A549 (cell line): ENCODE measurements around the gene ALAS1. TPM values are rescaled to one million over a fixed set of nuclear protein-coding genes. Genes with fewer than 3 reads are reported as not detected.

Source experiments
- ATAC-seq, 2 experiments: fragments of 200-7000 bp in 1 of 2; fragments of >200 bp in 1 of 2; cut with Nextera tagmentation in 1 of 2; cut with Tn5 transposase in 1 of 2; 3 replicates each; pipeline versions ENCODE4 v1.8.0 to v1.9.1; 2018 to 2020; ENCODE audit warnings: mild to moderate bottlenecking in 1 of 2, moderate library complexity in 1 of 2
- CTCF ChIA-PET: fragments of 300-600 bp; sonication (Branson Sonifier 250); formaldehyde crosslinking; extraction: SDS; loops from one replicate; lab custom pipeline; 2021; ENCODE audit warnings: antibody characterized with exemption, inconsistent platforms; lab: Yijun Ruan, JAX
- POLR2A ChIA-PET: fragments of 350-600 bp; formaldehyde crosslinking; extraction: SDS; loops from one replicate; lab custom pipeline; 2021; ENCODE audit warnings: antibody characterized with exemption, inconsistent platforms; lab: Yijun Ruan, JAX
- DNase-seq, 2 experiments: peaks; one replicate each; pipeline versions ENCODE4 v3.0.0 to v3.0.0-alpha.2; 2011 to 2016; ENCODE audit warnings: low read depth in 1 of 2, low spot score in 1 of 2
- FAIRE-seq: peaks from 2 replicates; lab custom pipeline; 2011; peaks lifted over from hg19 to GRCh38; lab: Jason Lieb, UNC
- H3K27ac ChIP-seq, 2 experiments: fragments of >200 bp; sonication (Bioruptor Twin); formaldehyde crosslinking; 3 replicates each; pipeline ENCODE4 v1.5.1; 2016 to 2017
- H3K4me1 ChIP-seq: fragments of >200 bp; sonication (Bioruptor Twin); formaldehyde crosslinking; 3 replicates; pipeline ENCODE4 v1.6.1; 2016
- H3K4me2 ChIP-seq: fragments of >200 bp; sonication (Bioruptor Twin); formaldehyde crosslinking; 3 replicates; pipeline ENCODE4 v1.6.1; 2016
- H3K4me3 ChIP-seq: fragments of >200 bp; sonication (Bioruptor Twin); formaldehyde crosslinking; 3 replicates; pipeline ENCODE4 v1.5.1; 2016
- H3K9me3 ChIP-seq: fragments of >200 bp; sonication (Bioruptor Twin); formaldehyde crosslinking; 3 replicates; pipeline ENCODE4 v1.6.1; 2016
- BHLHE40 ChIP-seq: IDR thresholded peaks from 2 replicates; pipeline ENCODE4 v1.6.1; 2012; ENCODE audit warnings: low read depth, low read length, inconsistent platforms
- CBX2 ChIP-seq: fragments of 200-600 bp; sonication (generic); IDR thresholded peaks from 2 replicates; pipeline ENCODE4 v1.6.1; 2016; ENCODE audit warnings: low read depth, mild to moderate bottlenecking, borderline replicate concordance
- CEBPB ChIP-seq, 2 experiments: fragments of >200 bp in 1 of 2; sonication (Bioruptor Twin) in 1 of 2; formaldehyde crosslinking in 1 of 2; IDR thresholded peaks; 2 replicates each; pipeline ENCODE4 v1.6.1; 2012 to 2016
- CHD2 ChIP-seq: fragments of 150-350 bp; IDR thresholded peaks from 2 replicates; pipeline ENCODE4 v1.6.1; 2014; ENCODE audit warnings: low read length; ENCODE audit not compliant: partially characterized antibody
- CHD4 ChIP-seq: fragments of 200-600 bp; sonication (generic); IDR thresholded peaks from 2 replicates; pipeline ENCODE4 v1.6.1; 2016; ENCODE audit warnings: antibody characterized with exemption, mild to moderate bottlenecking, borderline replicate concordance
- E2F6 ChIP-seq: IDR thresholded peaks from 2 replicates; pipeline ENCODE4 v1.6.1; 2012; ENCODE audit warnings: low read depth, borderline replicate concordance
- EHF ChIP-seq: fragments of 250-450 bp; sonication (Bioruptor Pico); IDR thresholded peaks from 2 replicates; pipeline ENCODE4 v1.5.0; 2020; ENCODE audit warnings: mild to moderate bottlenecking
- EHMT2 ChIP-seq: fragments of 200-600 bp; sonication (generic); IDR thresholded peaks from 2 replicates; pipeline ENCODE4 v1.6.1; 2016; ENCODE audit warnings: antibody characterized with exemption, low read depth, mild to moderate bottlenecking, moderate library complexity
- FOSL2 ChIP-seq, 2 experiments: fragments of 450-650 bp in 1 of 2; fragments of >200 bp in 1 of 2; sonication (Bioruptor Twin) in 1 of 2; formaldehyde crosslinking; IDR thresholded peaks; 2 replicates each; pipeline versions ENCODE4 v1.5.0 to v1.6.1; 2016 to 2020; ENCODE audit warnings: mild to moderate bottlenecking in 1 of 2, moderate library complexity in 1 of 2
- HEYL ChIP-seq: fragments of 250-450 bp; sonication (Bioruptor Pico); IDR thresholded peaks from 2 replicates; pipeline ENCODE4 v1.8.0; 2021; ENCODE audit warnings: mild to moderate bottlenecking, moderate library complexity
- HOXB13 ChIP-seq: fragments of 250-450 bp; sonication (Bioruptor Pico); IDR thresholded peaks from 2 replicates; pipeline ENCODE4 v1.5.0; 2020; ENCODE audit warnings: low read depth, mild to moderate bottlenecking, moderate library complexity
- HOXB5 ChIP-seq: fragments of 250-450 bp; sonication (Bioruptor Pico); IDR thresholded peaks from 2 replicates; pipeline ENCODE4 v1.5.0; 2020; ENCODE audit warnings: mild to moderate bottlenecking, moderate library complexity
- JUNB ChIP-seq: fragments of >200 bp; sonication (Bioruptor Twin); formaldehyde crosslinking; IDR thresholded peaks from 2 replicates; pipeline ENCODE4 v1.6.1; 2016
- KDM5A ChIP-seq: fragments of 200-600 bp; sonication (generic); IDR thresholded peaks from 2 replicates; pipeline ENCODE4 v1.6.1; 2016; ENCODE audit warnings: antibody characterized with exemption, mild to moderate bottlenecking
- MAZ ChIP-seq: fragments of 150-350 bp; IDR thresholded peaks from 2 replicates; pipeline ENCODE4 v1.6.1; 2014; ENCODE audit warnings: antibody characterized with exemption, low read depth, low read length, borderline replicate concordance
- MYC ChIP-seq: IDR thresholded peaks from 2 replicates; pipeline ENCODE4 v1.6.1; 2012; ENCODE audit warnings: mild to moderate bottlenecking, inconsistent platforms, low read length, improper control_type of control experiment, borderline replicate concordance
- NFE2L2 ChIP-seq: fragments of 150-350 bp; conservative IDR thresholded peaks from 2 replicates; pipeline ENCODE4 v1.6.1; 2014; ENCODE audit warnings: low read length
- NPAS2 ChIP-seq: fragments of 250-450 bp; sonication (Bioruptor Pico); IDR thresholded peaks from 2 replicates; pipeline ENCODE4 v1.8.0; 2022; ENCODE audit warnings: mild to moderate bottlenecking, moderate library complexity, borderline replicate concordance
- POLR2AphosphoS2 ChIP-seq: conservative IDR thresholded peaks from 2 replicates; pipeline ENCODE4 v1.6.1; 2012; ENCODE audit warnings: low read length, improper control_type of control experiment, inconsistent platforms
- RAD21 ChIP-seq, 2 experiments: fragments of >200 bp in 1 of 2; sonication (Bioruptor Twin) in 1 of 2; formaldehyde crosslinking in 1 of 2; IDR thresholded peaks in 1 of 2; conservative IDR thresholded peaks in 1 of 2; 2 replicates in 1 of 2; 3 replicates in 1 of 2; pipeline ENCODE4 v1.6.1; 2012 to 2018; ENCODE audit warnings: inconsistent platforms in 1 of 2
- SMC3 ChIP-seq: fragments of >200 bp; sonication (Bioruptor Twin); formaldehyde crosslinking; IDR thresholded peaks from 3 replicates; pipeline ENCODE4 v1.6.1; 2018; ENCODE audit warnings: inconsistent platforms
- TFCP2L1 ChIP-seq: fragments of 250-450 bp; sonication (Bioruptor Pico); IDR thresholded peaks from 2 replicates; pipeline ENCODE4 v1.5.0; 2021; ENCODE audit warnings: mild to moderate bottlenecking
- TP53 ChIP-seq: fragments of 250-450 bp; sonication (Bioruptor Pico); IDR thresholded peaks from 2 replicates; pipeline ENCODE4 v1.5.0; 2021; ENCODE audit warnings: mild to moderate bottlenecking, moderate library complexity
- WGBS: methylation state at CpG from one replicate; pipeline ENCODE4 v1.1.6; 2017; ENCODE audit errors: missing lambda C conversion rate; 5-methylcytosine and 5-hydroxymethylcytosine counted together
- polyA plus RNA-seq, 4 experiments: library from polyadenylated mRNA; depleted of rRNA in 3 of 4; stranded (reverse); fragments of >200 nt; fragmentation: RNase III in 1 of 4; extraction: RNeasy Plus Mini Kit Qiagen cat#74134 plus additional on column Dnase treatment in 1 of 4; gene quantifications; 2 replicates in 3 of 4; 3 replicates in 1 of 4; pipeline ENCODE4 v1.2.3, GENCODE V29; 2011 to 2017
- TF ChIP-seq, protein P1 (sequence below): fragments of >200 bp; sonication (Bioruptor Twin); formaldehyde crosslinking; IDR thresholded peaks from 3 replicates; pipeline ENCODE4 v1.6.1; 2016
- TF ChIP-seq, protein P2 (sequence below): fragments of 250-450 bp; sonication (Bioruptor Pico); IDR thresholded peaks from 2 replicates; pipeline ENCODE4 v1.5.0; 2020; ENCODE audit warnings: low read depth, mild to moderate bottlenecking, moderate library complexity
- TF ChIP-seq, protein P3 (sequence below): fragments of 200-600 bp; sonication (generic); IDR thresholded peaks from 2 replicates; pipeline ENCODE4 v1.6.1; 2016; ENCODE audit warnings: antibody characterized with exemption, mild to moderate bottlenecking, moderate library complexity

Gene ALAS1
- polyA plus RNA-seq, 2 of the 4 experiments (the other 2 are of a cell fraction) = 56.8 to 63.7 TPM

DNA sequence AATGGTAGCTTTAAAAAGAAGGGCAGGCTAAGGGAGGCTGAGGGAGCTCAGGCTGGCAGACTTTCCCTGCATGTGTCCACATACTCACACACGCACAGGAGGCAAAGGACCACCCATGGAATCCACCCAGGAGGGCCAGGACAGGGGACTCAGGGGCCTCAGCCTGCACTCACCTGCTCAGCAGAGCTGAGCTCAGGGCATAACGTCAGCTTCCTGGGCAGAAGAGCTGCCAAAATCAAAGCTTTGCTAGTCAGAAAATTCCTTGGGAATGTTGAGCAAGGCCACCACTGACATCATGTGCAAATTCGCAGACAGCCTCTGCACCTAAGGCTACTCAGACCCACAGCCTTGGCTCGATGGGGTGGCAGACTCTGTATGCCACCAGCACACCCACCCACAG lies 16.4 kb upstream of the ALAS1 start:
- Histone ChIP-seq H3K4me3 (no peak overlapping the region), H3K9me3 (no peaks in the 10 kb centered on the region), H3K4me1 (no peaks in the 10 kb centered on the region), H3K4me2 (no peak overlapping the region), H3K27ac (no peak overlapping the region)
- FAIRE-seq (no peak), ATAC-seq (peak; percentile 25 to 34; a peak in 2 of 6 replicates), DNase-seq (no peak)
- POLR2A ChIA-PET = no interaction called here
- CTCF ChIA-PET = interaction anchor here (0.9 to 1.9 kb wide), 2 partner anchors 39 to 50 kb away, joined by 4 to 5 read pairs; no protein-coding TSS in a partner anchor
- WGBS = 42% methylated on average over 3 of the region's 4 CpGs
- TF ChIP-seq, protein P1, sequence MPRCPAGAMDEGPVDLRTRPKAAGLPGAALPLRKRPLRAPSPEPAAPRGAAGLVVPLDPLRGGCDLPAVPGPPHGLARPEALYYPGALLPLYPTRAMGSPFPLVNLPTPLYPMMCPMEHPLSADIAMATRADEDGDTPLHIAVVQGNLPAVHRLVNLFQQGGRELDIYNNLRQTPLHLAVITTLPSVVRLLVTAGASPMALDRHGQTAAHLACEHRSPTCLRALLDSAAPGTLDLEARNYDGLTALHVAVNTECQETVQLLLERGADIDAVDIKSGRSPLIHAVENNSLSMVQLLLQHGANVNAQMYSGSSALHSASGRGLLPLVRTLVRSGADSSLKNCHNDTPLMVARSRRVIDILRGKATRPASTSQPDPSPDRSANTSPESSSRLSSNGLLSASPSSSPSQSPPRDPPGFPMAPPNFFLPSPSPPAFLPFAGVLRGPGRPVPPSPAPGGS = no peak
- TF ChIP-seq CHD2 = no peak

- ChIA-PET CTCF (interaction anchor here (1.9 kb wide), 1 partner anchor 49 kb away, joined by 5 read pairs; no protein-coding TSS in a partner anchor), POLR2A (no interaction called here)
- no peak for DNase-seq
- Histone ChIP-seq H3K27ac (no peak overlapping the region), H3K9me3 (no peaks in the 10 kb centered on the region), H3K4me1 (no peaks in the 10 kb centered on the region), H3K4me3 (no peak overlapping the region), H3K4me2 (no peak overlapping the region)
- TF ChIP-seq, protein P2, sequence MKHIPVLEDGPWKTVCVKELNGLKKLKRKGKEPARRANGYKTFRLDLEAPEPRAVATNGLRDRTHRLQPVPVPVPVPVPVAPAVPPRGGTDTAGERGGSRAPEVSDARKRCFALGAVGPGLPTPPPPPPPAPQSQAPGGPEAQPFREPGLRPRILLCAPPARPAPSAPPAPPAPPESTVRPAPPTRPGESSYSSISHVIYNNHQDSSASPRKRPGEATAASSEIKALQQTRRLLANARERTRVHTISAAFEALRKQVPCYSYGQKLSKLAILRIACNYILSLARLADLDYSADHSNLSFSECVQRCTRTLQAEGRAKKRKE (CRISPR knock-in tag) = no peak
- TF ChIP-seq RAD21 (conservative IDR thresholded peaks at IDR 0.05 in 1 of 2, IDR thresholded peaks at IDR 0.05 in 1 of 2) (no peak), CHD4 (no peak), HOXB5 (CRISPR knock-in tag) (no peak), MYC (no peak), NFE2L2 (no peak), CEBPB (IDR thresholded peaks at IDR 0.05) (no peak), MAZ (no peak), BHLHE40 (no peak)
- TF ChIP-seq, protein P1 = no peak
- WGBS = no CpG with 5 or more reads among the region's 5 CpGs
- ATAC-seq = no peak
- no peak for FAIRE-seq
Observed at GRCh38 chr3:52182196-52182595, 15.8 kb upstream of the ALAS1 start.

- no peaks in the 10 kb centered on the region for H3K9me3 ChIP-seq
- H3K27ac ChIP-seq = no peak overlapping the region
- no peaks in the 10 kb centered on the region for H3K4me1 ChIP-seq
- FAIRE-seq = no peak
- no peak overlapping the region for H3K4me2 ChIP-seq
- TF ChIP-seq HOXB13 (CRISPR knock-in tag) (no peak), EHF (CRISPR knock-in tag) (no peak), TP53 (no peak), SMC3 (no peak), POLR2AphosphoS2 (no peak), HEYL (CRISPR knock-in tag) (no peak), CEBPB (IDR thresholded peaks at IDR 0.05) (no peak), FOSL2 (IDR thresholded peaks at IDR 0.05) (no peak), FOSL2 (CRISPR knock-in tag; IDR thresholded peaks at IDR 0.05) (no peak), JUNB (no peak), EHMT2 (no peak), KDM5A (no peak), TFCP2L1 (CRISPR knock-in tag) (no peak), E2F6 (no peak), NPAS2 (CRISPR knock-in tag) (no peak), CBX2 (no peak)
- TF ChIP-seq, protein P3, sequence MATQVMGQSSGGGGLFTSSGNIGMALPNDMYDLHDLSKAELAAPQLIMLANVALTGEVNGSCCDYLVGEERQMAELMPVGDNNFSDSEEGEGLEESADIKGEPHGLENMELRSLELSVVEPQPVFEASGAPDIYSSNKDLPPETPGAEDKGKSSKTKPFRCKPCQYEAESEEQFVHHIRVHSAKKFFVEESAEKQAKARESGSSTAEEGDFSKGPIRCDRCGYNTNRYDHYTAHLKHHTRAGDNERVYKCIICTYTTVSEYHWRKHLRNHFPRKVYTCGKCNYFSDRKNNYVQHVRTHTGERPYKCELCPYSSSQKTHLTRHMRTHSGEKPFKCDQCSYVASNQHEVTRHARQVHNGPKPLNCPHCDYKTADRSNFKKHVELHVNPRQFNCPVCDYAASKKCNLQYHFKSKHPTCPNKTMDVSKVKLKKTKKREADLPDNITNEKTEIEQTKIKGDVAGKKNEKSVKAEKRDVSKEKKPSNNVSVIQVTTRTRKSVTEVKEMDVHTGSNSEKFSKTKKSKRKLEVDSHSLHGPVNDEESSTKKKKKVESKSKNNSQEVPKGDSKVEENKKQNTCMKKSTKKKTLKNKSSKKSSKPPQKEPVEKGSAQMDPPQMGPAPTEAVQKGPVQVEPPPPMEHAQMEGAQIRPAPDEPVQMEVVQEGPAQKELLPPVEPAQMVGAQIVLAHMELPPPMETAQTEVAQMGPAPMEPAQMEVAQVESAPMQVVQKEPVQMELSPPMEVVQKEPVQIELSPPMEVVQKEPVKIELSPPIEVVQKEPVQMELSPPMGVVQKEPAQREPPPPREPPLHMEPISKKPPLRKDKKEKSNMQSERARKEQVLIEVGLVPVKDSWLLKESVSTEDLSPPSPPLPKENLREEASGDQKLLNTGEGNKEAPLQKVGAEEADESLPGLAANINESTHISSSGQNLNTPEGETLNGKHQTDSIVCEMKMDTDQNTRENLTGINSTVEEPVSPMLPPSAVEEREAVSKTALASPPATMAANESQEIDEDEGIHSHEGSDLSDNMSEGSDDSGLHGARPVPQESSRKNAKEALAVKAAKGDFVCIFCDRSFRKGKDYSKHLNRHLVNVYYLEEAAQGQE = no peak
- no peak for DNase-seq
- ChIA-PET POLR2A (no interaction called here), CTCF (interaction anchor here (1.2 to 1.9 kb wide), 4 partner anchors 10 to 49 kb away, joined by 3 to 5 read pairs (median 4); no protein-coding TSS in a partner anchor)
- ATAC-seq = no peak
- WGBS = 77% methylated on average over 4 of the region's 4 CpGs
- no peak overlapping the region for H3K4me3 ChIP-seq
Observed at GRCh38 chr3:52182691-52183090, 15.3 kb upstream of the ALAS1 start.
